ENCODE results near the gene CHERP.

- TF ChIP-seq CTCF (IDR thresholded peaks at IDR 0.05; ENCODE audit: low read length) (no peak), EZH2 (IDR thresholded peaks at IDR 0.05; ENCODE audit: borderline replicate concordance, low read length) (no peak)
These were observed 47.7 kb upstream of the CHERP start for GRCh38 chr19:16589917-16590316.
